ENCODE data around the gene MXRA7. TPM values are rescaled to one million over a fixed set of nuclear protein-coding genes. Genes with fewer than 3 reads are reported as not detected.

The MXRA7 gene
- total and polyA plus RNA-seq, 2 of the 4 experiments (the other 2 are of a cell fraction), result 168 to 231 TPM

DNA sequence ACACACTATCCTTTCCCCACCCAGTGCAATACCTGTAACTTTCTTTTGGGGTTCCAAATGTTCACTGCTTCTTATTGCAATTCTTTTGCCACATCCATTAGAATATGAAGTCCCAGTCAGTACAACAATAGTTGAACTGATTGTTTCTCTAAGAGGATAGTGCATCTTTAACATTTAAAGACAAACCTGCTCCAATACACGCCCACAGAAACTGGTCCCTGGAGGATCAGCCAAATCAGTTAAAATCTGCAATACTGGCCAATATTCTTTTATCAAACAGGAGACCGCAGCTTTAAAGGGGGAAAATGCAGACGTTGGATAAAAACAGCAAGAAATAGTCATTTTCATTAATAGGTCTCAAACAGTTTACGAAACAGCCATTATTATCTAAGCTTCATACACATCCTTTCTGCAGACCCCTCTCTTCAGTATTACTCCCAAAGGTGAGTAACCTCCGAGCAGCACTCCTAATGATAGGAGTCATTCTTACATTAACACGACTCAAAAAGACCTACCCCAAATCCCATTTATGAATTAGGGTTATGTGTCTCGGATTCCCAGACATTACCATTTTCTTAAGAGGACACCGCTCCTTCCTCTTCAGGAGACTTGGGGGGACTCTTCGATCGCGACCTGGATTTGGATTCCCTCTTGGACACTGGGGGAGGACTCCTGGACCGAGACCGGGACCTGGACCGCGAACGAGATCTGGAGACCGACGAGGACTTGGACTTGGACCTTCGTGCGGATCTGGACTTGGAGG is 25.0 kb upstream of the MXRA7 start:
- Histone ChIP-seq H3K9me3 (ENCODE audit: control insufficient read depth, insufficient read depth, low read length) (no peaks in the 10 kb centered on the region), H3K18ac (ENCODE audit: low read depth, low read length) (peak overlapping the region; percentile 50; the same call in 1 of the 2 replicates), H3K36me3 (ENCODE audit: control insufficient read depth, insufficient read depth, low read length) (peaks cover 24% of the 10 kb centered on the region), H4K20me1 (ENCODE audit: insufficient read depth, low read length) (peaks cover 42% of the 10 kb centered on the region), H2AK9ac (replicated peaks; ENCODE audit: low read depth, low read length, poor library complexity) (peak overlapping the region; percentile 94), H3K9ac (ENCODE audit: low read depth, low read length) (peak overlapping the region; percentile 96), H3K4me1 (ENCODE audit: control insufficient read depth, insufficient read depth, low read length) (peaks cover 2% of the 10 kb centered on the region; the same call in 1 of the 2 replicates), H2BK15ac (ENCODE audit: low read depth, low read length) (no peak overlapping the region), H3K79me1 (ENCODE audit: low read depth in 1 of 2, low read length in 2 of 2) (peaks cover 18 to 33% of the 10 kb centered on the region in 2 experiments), H3K56ac (ENCODE audit: extremely low read depth, insufficient read depth, low read length) (peak overlapping the region; percentile 87), H3K4me3 (ENCODE audit: insufficient read depth, low read depth, low read length) (peak overlapping the region; percentile 89), H2AK5ac (ENCODE audit: low read depth, low read length) (peak overlapping the region; percentile 89), H3K4me2 (ENCODE audit: low read depth, low read length) (peak overlapping the region; percentile 63), H4K5ac (ENCODE audit: low read depth, low read length) (peak overlapping the region; percentile 18; the same call in 1 of the 2 replicates), H3K4ac (ENCODE audit: low read depth, low read length) (peak overlapping the region; percentile 94), H3K27me3 (ENCODE audit: control insufficient read depth, insufficient read depth, low read length) (no peaks in the 10 kb centered on the region), H4K8ac (ENCODE audit: low read depth in 2 of 2, low read length in 2 of 2) (peak overlapping the region; percentile 41 to 69; a peak in 3 of 4 replicates), H4K91ac (ENCODE audit: insufficient read depth, low read depth, low read length) (peak overlapping the region; percentile 53; the same call in 1 of the 2 replicates), H3K9me1 (ENCODE audit: insufficient read depth, low read length) (no peaks in the 10 kb centered on the region), H2BK5ac (ENCODE audit: low read depth, low read length, poor library complexity, severe bottlenecking) (peak overlapping the region; percentile 78), H2BK20ac (ENCODE audit: low read depth, low read length) (no peak overlapping the region), H3K23ac (ENCODE audit: low read depth, low read length) (peak overlapping the region; percentile 97), H2BK120ac (ENCODE audit: low read depth, low read length) (no peak overlapping the region), H2AFZ (replicated peaks; ENCODE audit: low read length, poor library complexity) (peak overlapping the region; percentile 78), H3K27ac (ENCODE audit: insufficient read depth, low read length) (peak overlapping the region; percentile 92), H3K14ac (replicated peaks; ENCODE audit: low read depth, low read length) (peak overlapping the region; percentile 98)
- ChIA-PET CTCF (interaction anchor here (0.6 to 0.7 kb wide), 4 partner anchors 47 to 554 kb away, joined by 3 to 6 read pairs (median 4); no protein-coding TSS in a partner anchor), POLR2A (ENCODE audit: unreplicated experiment) (interaction anchor here (1.0 kb wide), 1 partner anchor 19 kb away, joined by 3 read pairs; no protein-coding TSS in a partner anchor)
- no peak for DNase-seq
- dilution Hi-C loops (cut with HindIII; ENCODE audit: low sequenced_read_pairs, unreplicated experiment) (no loop called here), intact Hi-C loops (cut with micrococcal nuclease) (loop anchor here (1.0 to 5.0 kb wide), 2 partner anchors 8 to 322 kb away; no protein-coding TSS in a partner anchor), in situ Hi-C loops (cut with MboI; ENCODE audit: low sequenced_read_pairs) (no loop called here)
- BruUV-seq (replicated peaks), result no TSS peak
- 2% methylated on average over 12 of the region's 20 CpGs; no CpG with 5 or more reads in 1 of the 2 experiments for WGBS, 2 experiments (ENCODE audit: extremely low coverage in 2 of 2, insufficient read length in 1 of 2)
- no peak for ATAC-seq (ENCODE audit: low read depth)
- no peak for TF ChIP-seq BHLHE40 (IDR thresholded peaks at IDR 0.05; ENCODE audit: low read depth, low read length)
- TF ChIP-seq CHD1 (IDR thresholded peaks at IDR 0.05; ENCODE audit: low read depth, low read length), result no peak
- TF ChIP-seq, protein P1, sequence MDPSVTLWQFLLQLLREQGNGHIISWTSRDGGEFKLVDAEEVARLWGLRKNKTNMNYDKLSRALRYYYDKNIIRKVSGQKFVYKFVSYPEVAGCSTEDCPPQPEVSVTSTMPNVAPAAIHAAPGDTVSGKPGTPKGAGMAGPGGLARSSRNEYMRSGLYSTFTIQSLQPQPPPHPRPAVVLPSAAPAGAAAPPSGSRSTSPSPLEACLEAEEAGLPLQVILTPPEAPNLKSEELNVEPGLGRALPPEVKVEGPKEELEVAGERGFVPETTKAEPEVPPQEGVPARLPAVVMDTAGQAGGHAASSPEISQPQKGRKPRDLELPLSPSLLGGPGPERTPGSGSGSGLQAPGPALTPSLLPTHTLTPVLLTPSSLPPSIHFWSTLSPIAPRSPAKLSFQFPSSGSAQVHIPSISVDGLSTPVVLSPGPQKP (IDR thresholded peaks at IDR 0.05; ENCODE audit: borderline replicate concordance, low read depth, low read length), result no peak
- TF ChIP-seq MAFK (IDR thresholded peaks at IDR 0.05; ENCODE audit: low read depth, low read length), result no peak
- no peak for TF ChIP-seq MXI1 (IDR thresholded peaks at IDR 0.05; ENCODE audit: borderline replicate concordance, low read depth, low read length)
- TF ChIP-seq RFX5 (IDR thresholded peaks at IDR 0.05; ENCODE audit: low read depth, low read length), result no peak
- TF ChIP-seq, protein P2, sequence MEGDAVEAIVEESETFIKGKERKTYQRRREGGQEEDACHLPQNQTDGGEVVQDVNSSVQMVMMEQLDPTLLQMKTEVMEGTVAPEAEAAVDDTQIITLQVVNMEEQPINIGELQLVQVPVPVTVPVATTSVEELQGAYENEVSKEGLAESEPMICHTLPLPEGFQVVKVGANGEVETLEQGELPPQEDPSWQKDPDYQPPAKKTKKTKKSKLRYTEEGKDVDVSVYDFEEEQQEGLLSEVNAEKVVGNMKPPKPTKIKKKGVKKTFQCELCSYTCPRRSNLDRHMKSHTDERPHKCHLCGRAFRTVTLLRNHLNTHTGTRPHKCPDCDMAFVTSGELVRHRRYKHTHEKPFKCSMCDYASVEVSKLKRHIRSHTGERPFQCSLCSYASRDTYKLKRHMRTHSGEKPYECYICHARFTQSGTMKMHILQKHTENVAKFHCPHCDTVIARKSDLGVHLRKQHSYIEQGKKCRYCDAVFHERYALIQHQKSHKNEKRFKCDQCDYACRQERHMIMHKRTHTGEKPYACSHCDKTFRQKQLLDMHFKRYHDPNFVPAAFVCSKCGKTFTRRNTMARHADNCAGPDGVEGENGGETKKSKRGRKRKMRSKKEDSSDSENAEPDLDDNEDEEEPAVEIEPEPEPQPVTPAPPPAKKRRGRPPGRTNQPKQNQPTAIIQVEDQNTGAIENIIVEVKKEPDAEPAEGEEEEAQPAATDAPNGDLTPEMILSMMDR (conservative IDR thresholded peaks at IDR 0.05; ENCODE audit: low read depth, low read length), result no peak
- TF ChIP-seq POLR2A (IDR thresholded peaks at IDR 0.05; ENCODE audit: low read depth, low read length), result no peak; the same call in 1 of the 2 replicates
- no peak for TF ChIP-seq NFE2L2 (IDR thresholded peaks at IDR 0.05; ENCODE audit: low read depth, low read length)
- TF ChIP-seq CEBPB (IDR thresholded peaks at IDR 0.05; ENCODE audit: low read depth, low read length), result no peak

Data from IMR-90 (cell line).